ENCODE data around the gene GSTM1. TPM values are rescaled to one million over a fixed set of nuclear protein-coding genes. Genes with fewer than 3 reads are reported as not detected.
A peak's percentile ranks its signal among the peaks of the same experiment; 100 is the strongest.
"Not testable (repeated sequence)": the region's sequence is repeated elsewhere in the genome, so short reads cannot be mapped to it uniquely, and the experiment has no call there.

GSTM1 gene
- total RNA-seq, 2 experiments from 2014 or later, result 68.4 to 77.2 TPM

- Mint-ChIP-seq H3K36me3 (ENCODE audit: low read depth) (peaks cover 2% of the 10 kb centered on the region), H3K27ac (peak within 1 kb of the TSS; percentile 75), H3K9me3 (no peaks in the 10 kb centered on the region), H3K27me3 (no peaks in the 10 kb centered on the region), H3K4me1 (peaks cover 27% of the 10 kb centered on the region), H3K4me3 (peak within 1 kb of the TSS; percentile 75)
- DNase-seq, result peak; percentile 89
- CTCF ChIA-PET, result interaction anchor here (0.6 to 1.4 kb wide), 3 partner anchors 28 to 1272 kb away, joined by 3 to 4 read pairs (median 3); no protein-coding TSS in a partner anchor
- POLR2A ChIA-PET, result no interaction called here
Measured at GRCh38 chr1:109667452-109668122, 20.0 kb upstream of the GSTM1 start, which contains the start of gene GSTM2. GSTM2 (plus strand) TSS chr1:109668057; CDS start chr1:109668116, 59 bp downstream.

GRCh38 chr1:109668123-109668775, 19.4 kb upstream of the GSTM1 start:
- ChIA-PET CTCF (interaction anchor here (0.6 to 1.8 kb wide), 5 partner anchors 28 to 1271 kb away, joined by 3 to 4 read pairs (median 3); no protein-coding TSS in a partner anchor), POLR2A (interaction anchor here (0.6 kb wide), 1 partner anchor 424 kb away, joined by 3 read pairs; no protein-coding TSS in a partner anchor)
- Mint-ChIP-seq H3K4me1 (peaks cover 27% of the 10 kb centered on the region), H3K36me3 (ENCODE audit: low read depth) (peaks cover 2% of the 10 kb centered on the region), H3K27me3 (no peaks in the 10 kb centered on the region), H3K9me3 (no peaks in the 10 kb centered on the region), H3K27ac (peak overlapping the region; percentile 75), H3K4me3 (peak overlapping the region; percentile 75)
- DNase-seq, result no peak

GRCh38 chr1:109669246-109669948, 18.2 kb upstream of the GSTM1 start:
- Mint-ChIP-seq H3K4me1 (peaks cover 27% of the 10 kb centered on the region), H3K4me3 (peak overlapping the region; percentile 49), H3K9me3 (no peaks in the 10 kb centered on the region), H3K27me3 (no peaks in the 10 kb centered on the region), H3K36me3 (ENCODE audit: low read depth) (peaks cover 2% of the 10 kb centered on the region), H3K27ac (peak overlapping the region; percentile 42)
- POLR2A ChIA-PET, result no interaction called here
- DNase-seq, result peak; percentile 23
- CTCF ChIA-PET, result interaction anchor here (1.4 to 1.8 kb wide), 3 partner anchors 59 to 137 kb away, joined by 3 to 4 read pairs (median 3); no protein-coding TSS in a partner anchor

- H3K9me3 Mint-ChIP-seq; DNase-seq; H3K27me3 Mint-ChIP-seq; POLR2A ChIA-PET; H3K36me3 Mint-ChIP-seq (ENCODE audit: low read depth): not testable (repeated sequence)
- Mint-ChIP-seq H3K4me1 (peaks cover 27% of the 10 kb centered on the region), H3K4me3 (peak overlapping the region; percentile 49), H3K27ac (peak overlapping the region; percentile 42)
- CTCF ChIA-PET, result interaction anchor here (0.6 to 1.8 kb wide), 5 partner anchors 30 to 361 kb away, joined by 3 to 6 read pairs (median 3); no protein-coding TSS in a partner anchor
Measured at GRCh38 chr1:109669949-109670302, 17.7 kb upstream of the GSTM1 start.

GRCh38 chr1:109671067-109671466, 16.6 kb upstream of the GSTM1 start:
- Mint-ChIP-seq H3K36me3 (ENCODE audit: low read depth) (peaks cover 2% of the 10 kb centered on the region), H3K27me3 (no peaks in the 10 kb centered on the region), H3K9me3 (no peaks in the 10 kb centered on the region), H3K4me1 (peaks cover 27% of the 10 kb centered on the region), H3K4me3 (no peak overlapping the region), H3K27ac (no peak overlapping the region)
- POLR2A ChIA-PET, result no interaction called here
- CTCF ChIA-PET, result interaction anchor here (0.7 to 1.6 kb wide), 2 partner anchors 31 to 101 kb away, joined by 3 to 6 read pairs; no protein-coding TSS in a partner anchor
- no peak for DNase-seq

GRCh38 chr1:109673861-109674260, 13.8 kb upstream of the GSTM1 start:
- DNase-seq; H3K36me3 Mint-ChIP-seq (ENCODE audit: low read depth); H3K9me3 Mint-ChIP-seq; H3K4me3 Mint-ChIP-seq; POLR2A ChIA-PET; H3K27ac Mint-ChIP-seq; CTCF ChIA-PET; H3K27me3 Mint-ChIP-seq: not testable (repeated sequence)
- peaks cover 19% of the 10 kb centered on the region for H3K4me1 Mint-ChIP-seq

GRCh38 chr1:109676683-109677381, 10.8 kb upstream of the GSTM1 start:
- POLR2A ChIA-PET; H3K27me3 Mint-ChIP-seq; H3K4me3 Mint-ChIP-seq; H3K27ac Mint-ChIP-seq; H3K36me3 Mint-ChIP-seq (ENCODE audit: low read depth); CTCF ChIA-PET; H3K9me3 Mint-ChIP-seq; DNase-seq; H3K4me1 Mint-ChIP-seq: not testable (repeated sequence)

GRCh38 chr1:109677459-109677858, 10.2 kb upstream of the GSTM1 start:
- Mint-ChIP-seq H3K4me1 (no peaks in the 10 kb centered on the region), H3K27ac (no peak overlapping the region), H3K9me3 (no peaks in the 10 kb centered on the region), H3K27me3 (no peaks in the 10 kb centered on the region), H3K4me3 (no peak overlapping the region), H3K36me3 (ENCODE audit: low read depth) (no peaks in the 10 kb centered on the region)
- ChIA-PET CTCF (no interaction called here), POLR2A (no interaction called here)
- DNase-seq, result no peak

GRCh38 chr1:109678637-109679036, 9.0 kb upstream of the GSTM1 start:
- H3K4me1 Mint-ChIP-seq; POLR2A ChIA-PET; H3K4me3 Mint-ChIP-seq; H3K9me3 Mint-ChIP-seq; H3K27ac Mint-ChIP-seq; H3K27me3 Mint-ChIP-seq; DNase-seq; H3K36me3 Mint-ChIP-seq (ENCODE audit: low read depth): not testable (repeated sequence)
- CTCF ChIA-PET, result interaction anchor here (1.2 kb wide), 1 partner anchor 38 kb away, joined by 3 read pairs; no protein-coding TSS in a partner anchor

GRCh38 chr1:109684777-109685176, 2.8 kb upstream of the GSTM1 start:
- H3K4me3 Mint-ChIP-seq, DNase-seq, POLR2A ChIA-PET: not testable (repeated sequence)

GRCh38 chr1:109685399-109685798, 2.2 kb upstream of the GSTM1 start:
- H3K27me3 Mint-ChIP-seq, H3K9me3 Mint-ChIP-seq, POLR2A ChIA-PET, H3K27ac Mint-ChIP-seq, H3K4me3 Mint-ChIP-seq, DNase-seq, CTCF ChIA-PET: not testable (repeated sequence)
- Mint-ChIP-seq H3K4me1 (peaks cover 19% of the 10 kb centered on the region), H3K36me3 (ENCODE audit: low read depth) (peaks cover 10% of the 10 kb centered on the region)

More at GRCh38 chr1:109684777-109685176, 2.8 kb upstream of the GSTM1 start:
- H3K36me3 Mint-ChIP-seq (ENCODE audit: low read depth); H3K9me3 Mint-ChIP-seq; CTCF ChIA-PET; H3K27ac Mint-ChIP-seq; H3K27me3 Mint-ChIP-seq: not testable (repeated sequence)
- H3K4me1 Mint-ChIP-seq, result peaks cover 18% of the 10 kb centered on the region

- peaks cover 14% of the 10 kb centered on the region for H3K36me3 Mint-ChIP-seq (ENCODE audit: low read depth)
- H3K27ac Mint-ChIP-seq, DNase-seq, POLR2A ChIA-PET, H3K27me3 Mint-ChIP-seq, CTCF ChIA-PET, H3K4me3 Mint-ChIP-seq, H3K9me3 Mint-ChIP-seq: not testable (repeated sequence)
- peaks cover 20% of the 10 kb centered on the region for H3K4me1 Mint-ChIP-seq
Measured at GRCh38 chr1:109685890-109686289, 1.7 kb upstream of the GSTM1 start.

Data from activated CD4-positive, alpha-beta T cell treated with anti-CD3 and anti-CD28 coated beads, Interleukin-2, amount 10 ng/mL, durations not matched to agents 7 days and 5 days (primary cell).